A673 (cell line): ENCODE results near the gene EXD3.

Experiments used
- CTCF ChIP-seq: fragments of 300-800, 200-600 bp; sonication (generic); conservative IDR thresholded peaks from 2 replicates; pipeline ENCODE4 v1.5.1; 2017; ENCODE audit warnings: low read depth, mild to moderate bottlenecking, antibody characterized with exemption, low read length, moderate library complexity, mixed read lengths
- EZH2 ChIP-seq: fragments of 200-600 bp; sonication (generic); IDR thresholded peaks from 2 replicates; pipeline ENCODE4 v1.6.1; 2017; ENCODE audit warnings: borderline replicate concordance, low read depth, mild to moderate bottlenecking, mixed read lengths, antibody characterized with exemption, low read length; ENCODE audit not compliant: poor library complexity, severe bottlenecking

GRCh38 chr9:137380171-137380570, 42.8 kb downstream of the EXD3 start:
- no peak for TF ChIP-seq EZH2
- TF ChIP-seq CTCF, result no peak
